ENCODE data around the gene RAB29. TPM values are rescaled to one million over a fixed set of nuclear protein-coding genes. Genes with fewer than 3 reads are reported as not detected.

The RAB29 gene
- polyA plus RNA-seq, 1 donor from 2014 or later: 0.40 TPM

- TF ChIP-seq POLR2AphosphoS5 (IDR thresholded peaks at IDR 0.05) (peak; percentile 53), TAF1 (IDR thresholded peaks at IDR 0.05; ENCODE audit: low read depth) (peak; percentile 33), CTCF (IDR thresholded peaks at IDR 0.05; ENCODE audit: poor library complexity, severe bottlenecking) (peak; percentile 22), EP300 (conservative IDR thresholded peaks at IDR 0.05; ENCODE audit: poor library complexity, severe bottlenecking) (peak; percentile 43), REST (IDR thresholded peaks at IDR 0.05; ENCODE audit: borderline replicate concordance) (peak; percentile 22), SMC3 (conservative IDR thresholded peaks at IDR 0.05; ENCODE audit: poor library complexity) (peak; percentile 40), MXI1 (conservative IDR thresholded peaks at IDR 0.05; ENCODE audit: poor library complexity, severe bottlenecking) (peak; percentile 88), EZH2 (IDR thresholded peaks at IDR 0.05; ENCODE audit: borderline replicate concordance, insufficient read depth, low read length, poor library complexity, severe bottlenecking) (no peak), RAD21 (conservative IDR thresholded peaks at IDR 0.05) (peak; percentile 30)
- peak within 1 kb of the TSS; percentile 88 for H3K9ac ChIP-seq (ENCODE audit: low read length)
- peak within 1 kb of the TSS; percentile 93 for H2AFZ ChIP-seq (ENCODE audit: low read depth, low read length)
- no peaks in the 10 kb centered on the region for H3K9me3 ChIP-seq (ENCODE audit: low read length)
- H3F3A ChIP-seq (ENCODE audit: insufficient read depth, low read length, poor library complexity, severe bottlenecking): no peaks in the 10 kb centered on the region
- H3K79me2 ChIP-seq (replicated peaks; ENCODE audit: insufficient read depth, low read length): no peaks in the 10 kb centered on the region
- no peaks in the 10 kb centered on the region for H3K36me3 ChIP-seq (ENCODE audit: insufficient read depth, low read length)
- H3K9me2 ChIP-seq (ENCODE audit: insufficient read depth, low read length): no peaks in the 10 kb centered on the region
- peak within 1 kb of the TSS; percentile 59 for H3K4me2 ChIP-seq (ENCODE audit: low read length)
- H4K20me1 ChIP-seq (ENCODE audit: insufficient read depth): no peaks in the 10 kb centered on the region
- peak within 1 kb of the TSS; percentile 94 for H3K4me3 ChIP-seq (ENCODE audit: low read length)
- no peaks in the 10 kb centered on the region for H3K27me3 ChIP-seq (ENCODE audit: insufficient read depth, low read depth, low read length)
- H3K27ac ChIP-seq (ENCODE audit: low read length): peak within 1 kb of the TSS; percentile 60
These were observed 37.8 kb upstream of the RAB29 start, which contains the start of gene SLC41A1 for GRCh38 chr1:205812878-205813754. SLC41A1 (minus strand) TSS chr1:205813198; CDS start chr1:205810441, 2,757 bp downstream.

DNA sequence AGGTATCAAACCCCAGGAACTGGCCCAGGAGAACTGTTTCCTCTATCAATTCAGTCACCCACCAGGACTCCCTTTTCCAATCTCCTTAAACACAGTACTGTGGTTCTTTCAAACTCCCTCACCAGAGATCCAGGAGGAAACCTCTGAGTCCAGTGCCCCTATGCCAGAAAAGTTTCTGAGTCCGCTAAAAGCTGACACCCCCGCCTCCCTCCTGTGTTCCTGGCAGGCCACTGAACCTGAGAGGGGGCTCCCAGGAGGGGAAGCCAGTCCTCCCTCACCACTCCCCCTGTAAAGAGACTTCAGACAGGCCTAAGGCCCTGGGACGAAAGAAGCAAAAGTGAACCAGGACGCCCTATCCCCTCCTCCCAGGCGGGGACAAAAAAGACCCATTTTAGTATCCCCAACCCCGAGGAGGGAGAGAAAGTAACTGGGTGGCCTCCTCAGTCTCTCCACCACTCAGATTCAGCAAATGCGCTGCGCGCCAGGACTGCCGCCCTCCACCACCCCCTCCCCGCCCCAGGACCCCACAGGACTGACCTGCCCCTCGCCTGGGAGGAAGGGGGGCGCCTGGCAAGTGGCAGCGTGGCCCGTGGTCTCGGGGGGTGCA is 37.1 kb upstream of the RAB29 start:
- H2AFZ ChIP-seq (ENCODE audit: low read depth, low read length): peak overlapping the region; percentile 93
- H3K27ac ChIP-seq (ENCODE audit: low read length): peak overlapping the region; percentile 60
- no peaks in the 10 kb centered on the region for H3K79me2 ChIP-seq (replicated peaks; ENCODE audit: insufficient read depth, low read length)

More for the DNA sequence above, 37.1 kb upstream of the RAB29 start:
- Histone ChIP-seq H3K36me3 (ENCODE audit: insufficient read depth, low read length) (no peaks in the 10 kb centered on the region), H3K9me3 (ENCODE audit: low read length) (no peaks in the 10 kb centered on the region), H3F3A (ENCODE audit: insufficient read depth, low read length, poor library complexity, severe bottlenecking) (no peaks in the 10 kb centered on the region), H3K27me3 (ENCODE audit: insufficient read depth, low read depth, low read length) (no peaks in the 10 kb centered on the region), H3K4me2 (ENCODE audit: low read length) (peak overlapping the region; percentile 59), H3K9me2 (ENCODE audit: insufficient read depth, low read length) (no peaks in the 10 kb centered on the region), H4K20me1 (ENCODE audit: insufficient read depth) (no peaks in the 10 kb centered on the region), H3K4me3 (ENCODE audit: low read length) (peak overlapping the region; percentile 94), H3K9ac (ENCODE audit: low read length) (peak overlapping the region; percentile 88)
- no peak for TF ChIP-seq MXI1 (conservative IDR thresholded peaks at IDR 0.05; ENCODE audit: poor library complexity, severe bottlenecking)
- no peak for TF ChIP-seq EP300 (conservative IDR thresholded peaks at IDR 0.05; ENCODE audit: poor library complexity, severe bottlenecking)
- TF ChIP-seq TAF1 (IDR thresholded peaks at IDR 0.05; ENCODE audit: low read depth): no peak
- no peak for TF ChIP-seq CTCF (IDR thresholded peaks at IDR 0.05; ENCODE audit: poor library complexity, severe bottlenecking)
- no peak for TF ChIP-seq POLR2AphosphoS5 (IDR thresholded peaks at IDR 0.05)
- no peak for TF ChIP-seq REST (IDR thresholded peaks at IDR 0.05; ENCODE audit: borderline replicate concordance)
- no peak for TF ChIP-seq RAD21 (conservative IDR thresholded peaks at IDR 0.05)
- no peak for TF ChIP-seq EZH2 (IDR thresholded peaks at IDR 0.05; ENCODE audit: borderline replicate concordance, insufficient read depth, low read length, poor library complexity, severe bottlenecking)
- TF ChIP-seq SMC3 (conservative IDR thresholded peaks at IDR 0.05; ENCODE audit: poor library complexity): no peak

Measured in neural cell (in vitro differentiated cells).